ENCODE results near the gene CC2D2B.

DNA sequence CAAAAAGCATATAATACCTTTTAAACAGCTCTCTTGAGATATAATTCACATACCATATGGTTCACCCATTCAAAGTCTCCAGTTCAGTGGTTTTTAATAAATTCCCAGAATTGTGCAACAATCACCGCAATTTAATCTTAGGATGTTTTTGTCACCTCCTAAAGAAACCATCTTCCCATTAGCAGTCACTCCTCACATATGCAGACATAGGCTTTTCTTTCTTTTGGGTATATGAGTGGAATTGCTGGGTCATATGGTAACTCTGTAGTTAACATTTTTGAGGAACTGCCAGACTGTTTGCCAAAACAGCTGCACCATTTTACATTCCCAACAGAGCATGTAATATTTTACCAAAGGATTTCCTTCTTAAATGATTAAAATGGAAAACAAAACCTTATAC, 57.0 kb downstream of the CC2D2B start:
- TF ChIP-seq POLR2A (IDR thresholded peaks at IDR 0.05) (no peak), CTCF (IDR thresholded peaks at IDR 0.05) (no peak), POLR2AphosphoS5 (IDR thresholded peaks at IDR 0.05) (no peak)

All from breast epithelium (tissue), 3 donors.